Cardiac fibroblast (primary cell): ENCODE measurements around the gene CDH6.

Experiments used
- DNase-seq, 2 donors: peaks; one replicate each; pipeline versions ENCODE4 v3.0.0 to v3.0.0-alpha.2; 2010; ENCODE audit warnings: low read depth in 2 of 2
- H3K4me3 ChIP-seq, 2 donors: replicated peaks in 1 of 2; 1 replicate in 1 of 2; 2 replicates in 1 of 2; pipeline ENCODE4 v1.5.1; 2011; ENCODE audit warnings: low read depth in 2 of 2, low read length in 2 of 2, mild to moderate bottlenecking in 2 of 2, moderate library complexity in 1 of 2
- CTCF ChIP-seq: IDR thresholded peaks from one replicate; pipeline ENCODE4 v1.5.1; 2011; ENCODE audit warnings: low read depth, mild to moderate bottlenecking, low read length, inconsistent platforms

Gene CDH6

GRCh38 chr5:31291323-31291854, 97.9 kb downstream of the CDH6 start:
- no peak for TF ChIP-seq CTCF
- peak; percentile 34 to 36 for DNase-seq
- H3K4me3 ChIP-seq: no peak overlapping the region

GRCh38 chr5:31300501-31300900, 107.0 kb downstream of the CDH6 start:
- DNase-seq: peak in 1 of 2 donors; percentile 49
- no peak for TF ChIP-seq CTCF
- H3K4me3 ChIP-seq: no peak overlapping the region

- no peak overlapping the region for H3K4me3 ChIP-seq
- no peak for DNase-seq
- TF ChIP-seq CTCF: no peak
Observed at GRCh38 chr5:31301833-31302232, 108.3 kb downstream of the CDH6 start.

GRCh38 chr5:31303688-31304087, 110.2 kb downstream of the CDH6 start:
- no peak for TF ChIP-seq CTCF
- no peak for DNase-seq
- H3K4me3 ChIP-seq: no peak overlapping the region

GRCh38 chr5:31317665-31318064, 124.2 kb downstream of the CDH6 start:
- no peak for DNase-seq
- TF ChIP-seq CTCF: no peak
- H3K4me3 ChIP-seq: no peak overlapping the region

- no peak for TF ChIP-seq CTCF
- no peak for DNase-seq
- H3K4me3 ChIP-seq: no peak overlapping the region
Observed at GRCh38 chr5:31319335-31319734, 125.8 kb downstream of the CDH6 start.

- H3K4me3 ChIP-seq: no peak overlapping the region
- no peak for TF ChIP-seq CTCF
- no peak for DNase-seq
Observed at GRCh38 chr5:31322946-31323345, 129.5 kb downstream of the CDH6 start.
